ENCODE measurements around the gene PCDHGA12.
"Not testable (repeated sequence)": the region's sequence is repeated elsewhere in the genome, so short reads cannot be mapped to it uniquely, and the experiment has no call there.

PCDHGA12 gene

GRCh38 chr5:141430332-141431113, at the start of gene PCDHGA12:
Gene PCDHGA12, plus strand, starts transcription at chr5:141430507. Its CDS starts 253 bp downstream, at chr5:141430760.
- no peak within 1 kb of the TSS for H3K27ac ChIP-seq (ENCODE audit: low read length)
- no peak within 1 kb of the TSS for H3K9ac ChIP-seq (ENCODE audit: low read length)
- no peak within 1 kb of the TSS for H3K4me3 ChIP-seq (ENCODE audit: low read length)
- H3K36me3 ChIP-seq (ENCODE audit: control insufficient read depth, low read depth, low read length), result no peaks in the 10 kb centered on the region
- H3K9me3 ChIP-seq (ENCODE audit: control insufficient read depth, low read depth, low read length), result peaks cover 50% of the 10 kb centered on the region
- H3K27me3 ChIP-seq (ENCODE audit: control insufficient read depth, insufficient read depth, low read length), result no peaks in the 10 kb centered on the region
- H3K4me1 ChIP-seq (ENCODE audit: control insufficient read depth, low read depth, low read length), result no peaks in the 10 kb centered on the region

DNA sequence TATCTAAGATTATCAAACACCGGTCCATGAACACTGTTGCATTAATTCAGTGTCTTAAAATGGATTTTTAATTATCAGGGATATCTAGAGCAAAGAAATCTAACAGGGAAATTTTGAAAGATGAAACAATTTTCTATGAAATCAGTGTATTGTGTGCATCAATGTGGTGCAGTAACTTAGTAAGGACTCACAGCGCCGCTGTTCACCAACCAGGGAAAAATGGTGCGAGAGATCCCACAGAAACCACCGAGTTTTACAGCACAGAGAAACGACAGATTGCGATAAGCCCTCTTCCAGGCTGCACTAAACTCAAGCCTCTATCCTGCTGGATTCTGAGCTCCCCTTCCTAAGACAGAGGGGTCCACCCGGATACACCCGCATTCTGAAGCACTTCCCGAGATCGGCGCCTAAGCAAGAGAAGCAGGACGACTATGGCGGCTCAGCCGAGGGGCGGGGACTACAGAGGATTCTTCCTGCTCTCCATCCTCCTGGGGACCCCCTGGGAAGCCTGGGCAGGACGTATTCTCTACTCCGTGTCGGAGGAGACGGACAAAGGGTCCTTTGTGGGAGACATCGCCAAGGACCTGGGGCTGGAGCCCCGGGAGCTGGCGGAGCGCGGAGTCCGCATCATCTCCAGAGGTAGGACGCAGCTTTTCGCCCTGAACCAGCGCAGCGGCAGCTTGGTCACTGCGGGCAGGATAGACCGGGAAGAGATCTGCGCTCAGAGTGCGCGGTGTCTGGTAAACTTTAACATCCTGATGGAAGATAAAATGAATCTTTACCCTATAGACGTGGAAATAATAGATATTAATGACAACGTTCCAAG, 47.6 kb upstream of the PCDHGA12 start, which contains the start of gene PCDHGA7:
PCDHGA7 (plus strand) TSS at position 274 of the 826 bp plus-strand sequence; CDS start at position 432, 158 bp downstream.
- H3K4me3 ChIP-seq (ENCODE audit: low read length), result no peak within 1 kb of the TSS
- no peak within 1 kb of the TSS for H3K27ac ChIP-seq (ENCODE audit: low read length)
- H3K9ac ChIP-seq (ENCODE audit: low read length), result no peak within 1 kb of the TSS
- H3K9me3 ChIP-seq (ENCODE audit: control insufficient read depth, low read depth, low read length), result peaks cover 29% of the 10 kb centered on the region
- no peaks in the 10 kb centered on the region for H3K4me1 ChIP-seq (ENCODE audit: control insufficient read depth, low read depth, low read length)
- H3K27me3 ChIP-seq (ENCODE audit: control insufficient read depth, insufficient read depth, low read length), result no peaks in the 10 kb centered on the region
- no peaks in the 10 kb centered on the region for H3K36me3 ChIP-seq (ENCODE audit: control insufficient read depth, low read depth, low read length)

- Histone ChIP-seq H3K9me3 (ENCODE audit: control insufficient read depth, low read depth, low read length) (peaks cover 31% of the 10 kb centered on the region), H3K9ac (ENCODE audit: low read length) (no peak overlapping the region), H3K4me1 (ENCODE audit: control insufficient read depth, low read depth, low read length) (no peaks in the 10 kb centered on the region), H3K27ac (ENCODE audit: low read length) (no peak overlapping the region), H3K36me3 (ENCODE audit: control insufficient read depth, low read depth, low read length) (no peaks in the 10 kb centered on the region), H3K27me3 (ENCODE audit: control insufficient read depth, insufficient read depth, low read length) (no peaks in the 10 kb centered on the region), H3K4me3 (ENCODE audit: low read length) (no peak overlapping the region)
These were observed 47.0 kb upstream of the PCDHGA12 start for GRCh38 chr5:141383345-141383744.

DNA sequence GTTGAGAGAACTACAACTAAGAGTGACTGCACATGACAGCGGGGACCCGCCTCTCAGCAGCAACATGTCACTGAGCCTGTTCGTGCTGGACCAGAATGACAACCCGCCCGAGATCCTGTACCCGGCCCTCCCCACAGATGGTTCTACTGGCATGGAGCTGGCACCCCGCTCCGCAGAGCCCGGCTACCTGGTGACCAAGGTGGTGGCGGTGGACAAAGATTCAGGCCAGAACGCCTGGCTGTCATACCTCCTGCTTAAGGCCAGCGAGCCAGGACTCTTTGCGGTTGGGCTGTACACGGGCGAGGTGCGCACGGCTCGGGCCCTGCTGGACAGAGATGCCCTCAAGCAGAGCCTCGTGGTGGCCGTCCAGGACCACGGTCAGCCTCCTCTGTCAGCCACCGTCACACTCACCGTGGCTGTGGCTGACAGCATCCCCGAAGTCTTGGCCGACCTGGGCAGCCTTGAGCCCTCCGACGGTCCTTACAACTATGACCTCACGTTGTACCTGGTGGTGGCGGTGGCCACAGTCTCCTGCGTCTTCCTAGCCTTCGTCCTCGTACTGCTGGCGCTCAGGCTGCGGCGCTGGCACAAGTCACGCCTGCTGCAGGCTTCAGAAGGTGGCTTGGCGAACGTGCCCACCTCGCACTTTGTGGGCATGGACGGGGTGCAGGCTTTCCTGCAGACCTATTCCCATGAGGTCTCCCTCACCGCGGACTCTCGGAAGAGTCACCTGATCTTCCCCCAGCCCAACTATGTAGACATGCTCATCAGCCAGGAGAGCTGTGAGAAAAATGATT, 45.6 kb upstream of the PCDHGA12 start:
- H3K27ac ChIP-seq (ENCODE audit: low read length), result no peak overlapping the region
- no peak overlapping the region for H3K9ac ChIP-seq (ENCODE audit: low read length)
- no peaks in the 10 kb centered on the region for H3K27me3 ChIP-seq (ENCODE audit: control insufficient read depth, insufficient read depth, low read length)
- no peaks in the 10 kb centered on the region for H3K4me1 ChIP-seq (ENCODE audit: control insufficient read depth, low read depth, low read length)
- H3K36me3 ChIP-seq (ENCODE audit: control insufficient read depth, low read depth, low read length), result no peaks in the 10 kb centered on the region
- no peak overlapping the region for H3K4me3 ChIP-seq (ENCODE audit: low read length)
- peaks cover 38% of the 10 kb centered on the region for H3K9me3 ChIP-seq (ENCODE audit: control insufficient read depth, low read depth, low read length)

- not testable (repeated sequence) for H3K36me3 ChIP-seq (ENCODE audit: control insufficient read depth, low read depth, low read length); H3K27me3 ChIP-seq (ENCODE audit: control insufficient read depth, insufficient read depth, low read length); H3K4me3 ChIP-seq (ENCODE audit: low read length); H3K27ac ChIP-seq (ENCODE audit: low read length); H3K4me1 ChIP-seq (ENCODE audit: control insufficient read depth, low read depth, low read length); H3K9ac ChIP-seq (ENCODE audit: low read length)
- H3K9me3 ChIP-seq (ENCODE audit: control insufficient read depth, low read depth, low read length), result peaks cover 49% of the 10 kb centered on the region
These were observed 42.6 kb upstream of the PCDHGA12 start, which contains the start of gene PCDHGB4 for GRCh38 chr5:141387557-141388311. Gene PCDHGB4, plus strand, starts transcription at chr5:141387698. Its CDS starts 187 bp downstream, at chr5:141387885.

DNA sequence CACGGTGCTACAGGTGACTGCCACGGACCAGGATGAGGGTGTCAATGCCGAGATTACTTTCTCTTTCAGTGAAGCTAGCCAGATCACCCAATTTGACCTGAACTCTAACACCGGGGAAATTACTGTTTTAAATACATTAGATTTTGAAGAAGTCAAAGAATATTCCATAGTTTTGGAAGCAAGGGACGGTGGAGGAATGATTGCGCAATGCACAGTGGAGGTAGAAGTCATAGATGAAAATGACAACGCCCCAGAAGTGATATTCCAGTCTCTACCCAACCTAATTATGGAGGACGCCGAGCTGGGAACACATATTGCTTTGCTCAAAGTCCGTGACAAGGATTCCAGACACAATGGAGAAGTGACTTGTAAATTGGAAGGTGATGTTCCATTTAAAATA, 41.6 kb upstream of the PCDHGA12 start:
- Histone ChIP-seq H3K27me3 (ENCODE audit: control insufficient read depth, insufficient read depth, low read length) (no peaks in the 10 kb centered on the region), H3K27ac (ENCODE audit: low read length) (no peak overlapping the region), H3K4me1 (ENCODE audit: control insufficient read depth, low read depth, low read length) (no peaks in the 10 kb centered on the region), H3K4me3 (ENCODE audit: low read length) (no peak overlapping the region), H3K9ac (ENCODE audit: low read length) (no peak overlapping the region), H3K36me3 (ENCODE audit: control insufficient read depth, low read depth, low read length) (no peaks in the 10 kb centered on the region), H3K9me3 (ENCODE audit: control insufficient read depth, low read depth, low read length) (peaks cover 40% of the 10 kb centered on the region)

DNA sequence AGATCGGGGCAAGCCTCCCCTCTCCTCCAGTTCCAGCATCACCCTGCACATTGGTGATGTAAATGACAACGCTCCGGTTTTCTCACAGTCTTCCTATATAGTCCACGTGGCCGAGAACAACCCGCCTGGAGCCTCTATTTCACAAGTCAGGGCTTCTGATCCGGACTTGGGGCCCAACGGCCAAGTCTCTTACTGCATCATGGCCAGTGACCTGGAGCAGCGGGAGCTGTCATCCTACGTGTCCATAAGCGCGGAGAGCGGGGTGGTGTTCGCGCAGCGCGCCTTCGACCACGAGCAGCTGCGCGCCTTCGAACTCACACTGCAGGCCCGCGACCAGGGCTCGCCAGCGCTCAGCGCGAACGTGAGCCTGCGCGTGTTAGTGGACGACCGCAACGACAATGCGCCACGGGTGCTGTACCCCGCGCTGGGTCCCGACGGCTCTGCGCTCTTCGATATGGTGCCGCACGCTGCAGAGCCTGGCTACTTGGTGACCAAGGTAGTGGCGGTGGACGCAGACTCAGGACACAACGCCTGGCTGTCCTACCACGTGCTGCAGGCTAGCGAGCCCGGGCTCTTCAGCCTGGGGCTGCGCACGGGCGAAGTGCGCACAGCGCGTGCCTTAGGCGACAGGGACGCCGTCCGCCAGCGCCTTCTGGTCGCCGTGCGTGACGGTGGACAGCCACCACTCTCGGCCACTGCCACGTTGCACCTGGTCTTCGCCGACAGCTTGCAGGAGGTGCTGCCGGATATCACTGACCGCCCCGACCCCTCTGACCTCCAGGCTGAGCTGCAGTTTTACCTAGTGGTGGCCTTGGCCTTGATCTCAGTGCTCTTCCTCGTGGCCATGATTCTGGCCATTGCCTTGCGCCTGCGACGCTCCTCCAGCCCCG, 40.9 kb upstream of the PCDHGA12 start:
- Histone ChIP-seq H3K9me3 (ENCODE audit: control insufficient read depth, low read depth, low read length) (peaks cover 40% of the 10 kb centered on the region), H3K36me3 (ENCODE audit: control insufficient read depth, low read depth, low read length) (no peaks in the 10 kb centered on the region), H3K4me3 (ENCODE audit: low read length) (no peak overlapping the region), H3K27me3 (ENCODE audit: control insufficient read depth, insufficient read depth, low read length) (no peaks in the 10 kb centered on the region), H3K4me1 (ENCODE audit: control insufficient read depth, low read depth, low read length) (no peaks in the 10 kb centered on the region), H3K9ac (ENCODE audit: low read length) (no peak overlapping the region), H3K27ac (ENCODE audit: low read length) (no peak overlapping the region)

GRCh38 chr5:141392429-141393198, 37.7 kb upstream of the PCDHGA12 start, which contains the start of gene PCDHGA8:
Gene PCDHGA8, plus strand, starts transcription at chr5:141392633. Its CDS starts 181 bp downstream, at chr5:141392814.
- no peak within 1 kb of the TSS for H3K9ac ChIP-seq (ENCODE audit: low read length)
- no peak within 1 kb of the TSS for H3K27ac ChIP-seq (ENCODE audit: low read length)
- peaks cover 34% of the 10 kb centered on the region for H3K9me3 ChIP-seq (ENCODE audit: control insufficient read depth, low read depth, low read length)
- no peaks in the 10 kb centered on the region for H3K36me3 ChIP-seq (ENCODE audit: control insufficient read depth, low read depth, low read length)
- no peak within 1 kb of the TSS for H3K4me3 ChIP-seq (ENCODE audit: low read length)
- H3K27me3 ChIP-seq (ENCODE audit: control insufficient read depth, insufficient read depth, low read length), result no peaks in the 10 kb centered on the region
- H3K4me1 ChIP-seq (ENCODE audit: control insufficient read depth, low read depth, low read length), result no peaks in the 10 kb centered on the region

DNA sequence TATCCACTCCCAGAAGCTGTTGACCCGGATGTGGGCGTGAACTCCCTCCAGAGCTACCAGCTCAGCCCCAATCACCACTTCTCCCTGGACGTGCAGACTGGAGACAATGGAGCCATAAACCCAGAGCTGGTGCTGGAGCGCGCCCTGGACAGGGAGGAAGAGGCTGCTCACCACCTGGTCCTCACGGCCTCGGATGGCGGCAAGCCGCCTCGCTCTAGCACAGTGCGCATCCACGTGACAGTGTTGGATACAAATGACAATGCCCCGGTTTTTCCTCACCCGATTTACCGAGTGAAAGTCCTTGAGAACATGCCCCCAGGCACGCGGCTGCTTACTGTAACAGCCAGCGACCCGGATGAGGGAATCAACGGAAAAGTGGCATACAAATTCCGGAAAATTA, 37.0 kb upstream of the PCDHGA12 start:
- H3K9me3 ChIP-seq (ENCODE audit: control insufficient read depth, low read depth, low read length), result peaks cover 33% of the 10 kb centered on the region
- H3K4me3 ChIP-seq (ENCODE audit: low read length), result no peak overlapping the region
- H3K27ac ChIP-seq (ENCODE audit: low read length), result no peak overlapping the region
- no peaks in the 10 kb centered on the region for H3K27me3 ChIP-seq (ENCODE audit: control insufficient read depth, insufficient read depth, low read length)
- H3K36me3 ChIP-seq (ENCODE audit: control insufficient read depth, low read depth, low read length), result no peaks in the 10 kb centered on the region
- H3K9ac ChIP-seq (ENCODE audit: low read length), result no peak overlapping the region
- no peaks in the 10 kb centered on the region for H3K4me1 ChIP-seq (ENCODE audit: control insufficient read depth, low read depth, low read length)

Measured in iPS-18a (cell line).